NCI-H345 (cell line): ENCODE measurements around the gene CDK4.

Experiments used
- DNase-seq: peaks from one replicate; lab custom pipeline; 2025; lab: John Stamatoyannopoulos, UW

Gene CDK4

GRCh38 chr12:57771873-57772428 is 19.8 kb upstream of the CDK4 start, which contains the start of gene METTL1:
METTL1 (minus strand) TSS chr12:57772105; CDS start chr12:57772083, 22 bp downstream.
- DNase-seq = peak; percentile 96

GRCh38 chr12:57771236-57771872 is 19.2 kb upstream of the CDK4 start:
- DNase-seq = peak; percentile 91

- DNase-seq = no peak
These were observed 18.6 kb upstream of the CDK4 start for GRCh38 chr12:57770734-57771133.

- no peak for DNase-seq
These were observed 17.5 kb upstream of the CDK4 start for GRCh38 chr12:57769594-57769993.

GRCh38 chr12:57767876-57768275 is 15.8 kb upstream of the CDK4 start:
- DNase-seq = no peak

- DNase-seq = no peak
These were observed 15.2 kb upstream of the CDK4 start for GRCh38 chr12:57767305-57767698.

- DNase-seq = peak; percentile 58
These were observed 14.6 kb upstream of the CDK4 start, which contains the start of gene CYP27B1 for GRCh38 chr12:57766464-57767304. CYP27B1 (minus strand) TSS chr12:57767078; CDS start chr12:57767041, 37 bp downstream.

GRCh38 chr12:57765698-57766463 is 13.8 kb upstream of the CDK4 start:
- DNase-seq = no peak

GRCh38 chr12:57765003-57765697 is 13.0 kb upstream of the CDK4 start:
- DNase-seq = peak; percentile 20

GRCh38 chr12:57764662-57765002 is 12.5 kb upstream of the CDK4 start:
- DNase-seq = no peak

- no peak for DNase-seq
These were observed 12.0 kb upstream of the CDK4 start for GRCh38 chr12:57763881-57764661.

GRCh38 chr12:57762463-57762862 is 10.4 kb upstream of the CDK4 start:
- DNase-seq = no peak

- DNase-seq = no peak
These were observed 9.4 kb upstream of the CDK4 start for GRCh38 chr12:57761391-57761998.

GRCh38 chr12:57760347-57760982 is 8.4 kb upstream of the CDK4 start:
- DNase-seq = no peak

GRCh38 chr12:57759360-57759980 is 7.4 kb upstream of the CDK4 start:
- peak; percentile 22 for DNase-seq

GRCh38 chr12:57758552-57759359 is 6.6 kb upstream of the CDK4 start:
- DNase-seq = no peak

- DNase-seq = no peak
These were observed 5.7 kb upstream of the CDK4 start for GRCh38 chr12:57757771-57758170.
